MM.1S (cell line): Measurements from ENCODE around the gene NAIF1.

Source experiments
- EZH2 ChIP-seq: fragments of 300-600 bp; sonication (generic); optimal IDR thresholded peaks from 2 replicates; pipeline ENCODE3; 2017; ENCODE audit warnings: low read depth, mild to moderate bottlenecking, antibody characterized with exemption, low read length, mixed read lengths
- TF ChIP-seq, protein P1 (sequence below): fragments of 300-600 bp; sonication (generic); IDR thresholded peaks from 2 replicates; pipeline ENCODE4 v1.5.1; 2016; ENCODE audit warnings: antibody characterized with exemption, low read length, mixed read lengths

DNA sequence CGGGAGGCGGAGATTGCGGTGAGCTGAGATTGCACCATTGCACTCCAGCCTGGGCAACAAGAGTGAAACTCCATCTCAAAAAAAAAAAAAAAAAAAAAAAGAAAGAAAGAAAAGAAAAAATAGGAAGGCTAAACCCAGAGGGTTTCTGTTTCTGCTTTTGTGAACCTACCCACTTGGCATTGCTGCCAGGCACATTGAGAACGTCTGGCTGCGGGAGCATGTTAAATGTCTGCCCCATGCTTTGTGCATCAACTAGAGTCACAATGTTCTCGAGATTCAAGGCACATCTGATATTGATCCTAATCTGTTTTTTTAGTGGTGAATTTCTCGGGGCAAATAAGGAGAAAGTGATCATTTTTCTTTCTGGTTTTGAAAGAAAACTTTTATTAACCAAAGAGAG, 3.8 kb upstream of the NAIF1 start:
- TF ChIP-seq, protein P1, sequence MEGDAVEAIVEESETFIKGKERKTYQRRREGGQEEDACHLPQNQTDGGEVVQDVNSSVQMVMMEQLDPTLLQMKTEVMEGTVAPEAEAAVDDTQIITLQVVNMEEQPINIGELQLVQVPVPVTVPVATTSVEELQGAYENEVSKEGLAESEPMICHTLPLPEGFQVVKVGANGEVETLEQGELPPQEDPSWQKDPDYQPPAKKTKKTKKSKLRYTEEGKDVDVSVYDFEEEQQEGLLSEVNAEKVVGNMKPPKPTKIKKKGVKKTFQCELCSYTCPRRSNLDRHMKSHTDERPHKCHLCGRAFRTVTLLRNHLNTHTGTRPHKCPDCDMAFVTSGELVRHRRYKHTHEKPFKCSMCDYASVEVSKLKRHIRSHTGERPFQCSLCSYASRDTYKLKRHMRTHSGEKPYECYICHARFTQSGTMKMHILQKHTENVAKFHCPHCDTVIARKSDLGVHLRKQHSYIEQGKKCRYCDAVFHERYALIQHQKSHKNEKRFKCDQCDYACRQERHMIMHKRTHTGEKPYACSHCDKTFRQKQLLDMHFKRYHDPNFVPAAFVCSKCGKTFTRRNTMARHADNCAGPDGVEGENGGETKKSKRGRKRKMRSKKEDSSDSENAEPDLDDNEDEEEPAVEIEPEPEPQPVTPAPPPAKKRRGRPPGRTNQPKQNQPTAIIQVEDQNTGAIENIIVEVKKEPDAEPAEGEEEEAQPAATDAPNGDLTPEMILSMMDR, result no peak
- TF ChIP-seq EZH2, result no peak
